K562 (cell line): ENCODE results near the gene IL12A. TPM values are rescaled to one million over a fixed set of nuclear protein-coding genes. Genes with fewer than 3 reads are reported as not detected.

Experiments
- ATAC-seq: fragments of 200-7000 bp; cut with Tn5 transposase; 3 replicates; pipeline ENCODE4 v1.9.1; 2020; ENCODE audit warnings: moderate library complexity
- BruUV-seq: library from RNA; stranded (reverse); fragments of 400-500 nt; replicated peaks from 2 replicates; lab custom pipeline; 2021; lab: Mats Ljungman, UMichigan
- CTCF ChIA-PET: fragments of 300-600 bp; formaldehyde crosslinking; extraction: SDS; loops from one replicate; lab custom pipeline; 2021; ENCODE audit warnings: low intra/inter-chr PET ratio; lab: Yijun Ruan, JAX
- POLR2A ChIA-PET: fragments of 300-600, 350-650 bp; sonication (Branson Sonifier 250); formaldehyde crosslinking; extraction: SDS; loops from one replicate; lab custom pipeline; 2021; ENCODE audit warnings: antibody characterized with exemption, inconsistent platforms; lab: Yijun Ruan, JAX
- DNase-seq, 4 experiments: peaks; one replicate each; pipeline versions ENCODE4 v3.0.0 to v3.0.0-alpha.2; 2011 to 2018; ENCODE audit warnings: low spot score in 3 of 4, mixed read lengths in 3 of 4; ENCODE audit errors: extremely low read depth in 1 of 4
- FAIRE-seq: peaks from 2 replicates; lab custom pipeline; 2011; peaks lifted over from hg19 to GRCh38; lab: Jason Lieb, UNC
- H2AFZ ChIP-seq: 2 replicates; pipeline ENCODE4 v1.6.0; 2011; ENCODE audit warnings: low read depth, low read length, control low read depth, inconsistent platforms
- H3K27ac ChIP-seq: fragments of 200-600 bp; 3 replicates; pipeline ENCODE4 v1.8.0; 2011; ENCODE audit warnings: low read depth, mild to moderate bottlenecking, control low read depth, inconsistent platforms, low read length, moderate library complexity, mixed read lengths; ENCODE audit errors: extremely low read depth
- H3K27me3 ChIP-seq, 2 experiments: fragments of 300-600 bp in 1 of 2; 2 replicates in 1 of 2; 3 replicates in 1 of 2; pipeline versions ENCODE4 v1.6.0 to v1.8.0; 2011; ENCODE audit warnings: inconsistent platforms in 2 of 2, low read length in 2 of 2, mild to moderate bottlenecking in 1 of 2, mixed read lengths in 1 of 2, moderate library complexity in 1 of 2; ENCODE audit not compliant: control insufficient read depth in 2 of 2, insufficient read depth in 2 of 2
- H3K36me3 ChIP-seq: fragments of 300-600 bp; 3 replicates; pipeline ENCODE4 v1.8.0; 2011; ENCODE audit warnings: mild to moderate bottlenecking, low read length, inconsistent platforms; ENCODE audit not compliant: control insufficient read depth, insufficient read depth
- H3K4me1 ChIP-seq, 2 experiments: fragments of 200-600 bp in 1 of 2; replicated peaks in 1 of 2; 2 replicates in 1 of 2; 3 replicates in 1 of 2; pipeline versions ENCODE4 v1.5.1 to v1.8.0; 2011; ENCODE audit warnings: inconsistent platforms in 2 of 2, low read length in 2 of 2, mild to moderate bottlenecking in 1 of 2, mixed read lengths in 1 of 2, moderate library complexity in 1 of 2; ENCODE audit not compliant: control insufficient read depth in 2 of 2, insufficient read depth in 2 of 2
- H3K4me2 ChIP-seq: 2 replicates; pipeline ENCODE4 v1.6.1; 2011; ENCODE audit warnings: low read length, control low read depth, inconsistent platforms, mixed read lengths; ENCODE audit not compliant: insufficient read depth
- H3K4me3 ChIP-seq: fragments of 200-600 bp; sonication (generic), shearing (Covaris generic); 2 replicates; pipeline ENCODE4 v1.5.1; 2016; ENCODE audit warnings: control low read depth, inconsistent platforms
- H3K79me2 ChIP-seq: fragments of 200-600 bp; 3 replicates; pipeline ENCODE4 v1.8.0; 2011; ENCODE audit warnings: low read length, inconsistent platforms; ENCODE audit not compliant: control insufficient read depth, insufficient read depth
- H3K9ac ChIP-seq, 2 experiments: 2 replicates each; pipeline versions ENCODE4 v1.6.0 to v1.6.1; 2011; ENCODE audit warnings: low read depth in 2 of 2, low read length in 2 of 2, control low read depth in 1 of 2, inconsistent platforms in 1 of 2, mild to moderate bottlenecking in 1 of 2, mixed read lengths in 1 of 2; ENCODE audit not compliant: insufficient read depth in 1 of 2
- H3K9me1 ChIP-seq: one replicate; pipeline ENCODE4 v1.6.0; 2011; ENCODE audit warnings: inconsistent platforms, mild to moderate bottlenecking, low read length, moderate library complexity; ENCODE audit not compliant: control insufficient read depth, insufficient read depth
- H3K9me3 ChIP-seq: replicated peaks from 2 replicates; pipeline ENCODE4 v1.5.1; 2011; ENCODE audit warnings: low read depth, low read length, inconsistent platforms; ENCODE audit not compliant: control insufficient read depth, insufficient read depth
- H4K20me1 ChIP-seq: replicated peaks from 2 replicates; pipeline ENCODE4 v1.6.1; 2011; ENCODE audit warnings: low read length, inconsistent platforms, mixed read lengths; ENCODE audit not compliant: control insufficient read depth, insufficient read depth
- ATF7 ChIP-seq: fragments of 450-650 bp; IDR thresholded peaks from 2 replicates; pipeline ENCODE4 v1.7.1; 2014; ENCODE audit warnings: mild to moderate bottlenecking, moderate library complexity
- GATA2 ChIP-seq: sonication (generic); formaldehyde crosslinking; IDR thresholded peaks from 2 replicates; pipeline ENCODE4 v1.4.0; 2020; ENCODE audit warnings: mild to moderate bottlenecking, missing genetic modification reagents
- HEY1 ChIP-seq: fragments of 250-450 bp; sonication (Bioruptor Pico); IDR thresholded peaks from 2 replicates; pipeline ENCODE4 v1.5.0; 2020; ENCODE audit warnings: mild to moderate bottlenecking, moderate library complexity, borderline replicate concordance
- NELFE ChIP-seq: IDR thresholded peaks from 2 replicates; pipeline ENCODE4 v1.6.1; 2011; ENCODE audit warnings: mild to moderate bottlenecking; ENCODE audit not compliant: insufficient read depth, insufficient read length
- NUFIP1 ChIP-seq: fragments of 450-650 bp; IDR thresholded peaks from 2 replicates; pipeline ENCODE4 v1.6.1; 2018; ENCODE audit not compliant: partially characterized antibody
- RBM14 ChIP-seq: fragments of 200-400 bp; formaldehyde crosslinking; IDR thresholded peaks from 2 replicates; pipeline ENCODE4 v1.6.1; 2018; ENCODE audit warnings: low read depth, mild to moderate bottlenecking, low read length, moderate library complexity, borderline replicate concordance; ENCODE audit not compliant: insufficient read depth
- SREBF1 ChIP-seq: fragments of 150-350 bp; IDR thresholded peaks from 2 replicates; pipeline ENCODE4 v1.6.1; 2014; ENCODE audit warnings: antibody characterized with exemption, low read depth, low read length, borderline replicate concordance
- SRF ChIP-seq, 2 experiments: fragments of 250-450, 450-650 bp in 1 of 2; sonication (Bioruptor Pico) in 1 of 2; sonication (generic) in 1 of 2; formaldehyde crosslinking; IDR thresholded peaks; 2 replicates each; pipeline versions ENCODE4 v1.5.0 to v1.5.1; 2020 to 2022; ENCODE audit warnings: mild to moderate bottlenecking in 1 of 2, missing genetic modification reagents in 1 of 2
- ZNF12 ChIP-seq: sonication (generic); formaldehyde crosslinking; IDR thresholded peaks from 2 replicates; pipeline ENCODE4 v1.4.0; 2020; ENCODE audit warnings: mild to moderate bottlenecking, missing genetic modification reagents
- ZNF668 ChIP-seq: fragments of 250-450 bp; sonication (Bioruptor Pico); IDR thresholded peaks from 2 replicates; pipeline ENCODE4 v1.8.0; 2022; ENCODE audit warnings: mild to moderate bottlenecking, inconsistent platforms
- in situ Hi-C: fragments of 300-500 bp; cut with MboI; formaldehyde crosslinking; loops from 4 replicates; pipeline ENCODE4 v1.15.0; 2018; ENCODE audit warnings: inconsistent platforms, mixed read lengths
- intact Hi-C: fragments of 100-400 bp; cut with micrococcal nuclease; formaldehyde crosslinking; loops from 2 replicates; pipeline ENCODE4 v1.14.2; 2022
- polyA plus RNA-seq, 8 experiments: library from polyadenylated mRNA; depleted of rRNA in 4 of 8; stranded (reverse) in 5 of 8; unstranded in 3 of 8; fragments of >200 nt; fragmentation: Nextera tagmentation in 2 of 8; fragmentation: Illumina TruSeq in 1 of 8; extraction: Ambion mirVana in 2 of 8; extraction: Trizol in 1 of 8; gene quantifications; 2 replicates each; pipeline versions ENCODE4 v1.2.1 to v1.2.3, GENCODE V29; 2011 to 2014; ENCODE audit warnings: inconsistent platforms in 1 of 8, missing spikeins in 1 of 8
- total RNA-seq, 7 experiments: library from RNA; depleted of rRNA in 6 of 7; stranded (reverse); fragments of >200 nt in 6 of 7; fragmentation: Illumina TruSeq in 2 of 7; extraction: Trizol in 2 of 7; gene quantifications; 2 replicates each; pipeline versions ENCODE4 v1.2.1 to v1.2.3, GENCODE V29; 2011 to 2021; ENCODE audit warnings: low replicate concordance in 1 of 7
- TF ChIP-seq, protein P1 (sequence below): fragments of 200-800 bp; sonication (Bioruptor generic); IDR thresholded peaks from 2 replicates; pipeline ENCODE4 v1.6.1; 2017; ENCODE audit warnings: missing genetic modification characterization, missing compliant biosample characterization
- TF ChIP-seq, protein P2 (sequence below): fragments of 450-650 bp; IDR thresholded peaks from 2 replicates; pipeline ENCODE4 v1.7.0; 2016; ENCODE audit warnings: borderline replicate concordance
- TF ChIP-seq, protein P3 (sequence below): IDR thresholded peaks from 2 replicates; pipeline ENCODE4 v1.6.1; 2016; ENCODE audit warnings: missing genetic modification characterization, missing compliant biosample characterization
- TF ChIP-seq, protein P4 (sequence below), 2 experiments: fragments of 450-650 bp; conservative IDR thresholded peaks; 2 replicates each; pipeline ENCODE4 v1.6.1; 2017; ENCODE audit warnings: mild to moderate bottlenecking in 2 of 2, moderate library complexity in 2 of 2

IL12A gene
- total and polyA plus RNA-seq, 9 of the 15 experiments (the other 6 are each of a cell fraction or from before 2014, with no cell fraction given): not detected

DNA sequence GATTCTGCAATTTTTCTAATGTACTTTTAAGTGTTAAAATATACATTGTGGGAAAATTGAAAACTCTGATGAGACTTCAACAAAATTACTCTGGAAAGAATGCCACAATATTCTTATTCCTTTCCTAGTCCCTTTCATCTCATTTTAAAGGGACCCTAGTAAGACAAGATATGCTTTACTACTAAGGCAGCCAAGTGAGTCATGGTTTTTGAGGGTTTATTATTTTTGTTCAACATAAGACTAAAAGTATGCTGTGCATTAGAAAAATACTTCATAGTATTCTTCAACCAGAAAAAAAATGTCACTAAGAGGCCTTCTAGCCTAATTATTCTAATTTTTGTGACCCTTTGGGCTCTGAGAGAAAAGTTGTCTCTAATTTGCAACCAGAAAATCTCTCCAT lies 7.4 kb downstream of the IL12A start:
- Histone ChIP-seq H3K4me1 (no peaks in the 10 kb centered on the region), H3K4me3 (no peak overlapping the region), H4K20me1 (no peaks in the 10 kb centered on the region), H3K36me3 (no peaks in the 10 kb centered on the region), H3K27ac (no peak overlapping the region), H3K9me1 (no peaks in the 10 kb centered on the region), H3K9ac (no peak overlapping the region), H3K79me2 (no peaks in the 10 kb centered on the region), H3K9me3 (no peaks in the 10 kb centered on the region), H3K4me2 (no peak overlapping the region), H2AFZ (no peak overlapping the region), H3K27me3 (peaks cover 6 to 12% of the 10 kb centered on the region in 2 experiments; a peak in 2 of 5 replicates)
- in situ Hi-C loops (no loop called here), intact Hi-C loops (no loop called here)
- POLR2A ChIA-PET: no interaction called here
- BruUV-seq: no TSS peak
- FAIRE-seq: no peak
- no peak for DNase-seq
- CTCF ChIA-PET: no interaction called here
- no peak for ATAC-seq
- TF ChIP-seq SRF (CRISPR knock-in tag; IDR thresholded peaks at IDR 0.05): no peak
- TF ChIP-seq, protein P1, sequence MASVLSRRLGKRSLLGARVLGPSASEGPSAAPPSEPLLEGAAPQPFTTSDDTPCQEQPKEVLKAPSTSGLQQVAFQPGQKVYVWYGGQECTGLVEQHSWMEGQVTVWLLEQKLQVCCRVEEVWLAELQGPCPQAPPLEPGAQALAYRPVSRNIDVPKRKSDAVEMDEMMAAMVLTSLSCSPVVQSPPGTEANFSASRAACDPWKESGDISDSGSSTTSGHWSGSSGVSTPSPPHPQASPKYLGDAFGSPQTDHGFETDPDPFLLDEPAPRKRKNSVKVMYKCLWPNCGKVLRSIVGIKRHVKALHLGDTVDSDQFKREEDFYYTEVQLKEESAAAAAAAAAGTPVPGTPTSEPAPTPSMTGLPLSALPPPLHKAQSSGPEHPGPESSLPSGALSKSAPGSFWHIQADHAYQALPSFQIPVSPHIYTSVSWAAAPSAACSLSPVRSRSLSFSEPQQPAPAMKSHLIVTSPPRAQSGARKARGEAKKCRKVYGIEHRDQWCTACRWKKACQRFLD: no peak
- TF ChIP-seq NELFE: no peak
- no peak for TF ChIP-seq ZNF12 (CRISPR knock-in tag)
- TF ChIP-seq RBM14: no peak
- no peak for TF ChIP-seq SREBF1
- no peak for TF ChIP-seq ATF7
- TF ChIP-seq, protein P2, sequence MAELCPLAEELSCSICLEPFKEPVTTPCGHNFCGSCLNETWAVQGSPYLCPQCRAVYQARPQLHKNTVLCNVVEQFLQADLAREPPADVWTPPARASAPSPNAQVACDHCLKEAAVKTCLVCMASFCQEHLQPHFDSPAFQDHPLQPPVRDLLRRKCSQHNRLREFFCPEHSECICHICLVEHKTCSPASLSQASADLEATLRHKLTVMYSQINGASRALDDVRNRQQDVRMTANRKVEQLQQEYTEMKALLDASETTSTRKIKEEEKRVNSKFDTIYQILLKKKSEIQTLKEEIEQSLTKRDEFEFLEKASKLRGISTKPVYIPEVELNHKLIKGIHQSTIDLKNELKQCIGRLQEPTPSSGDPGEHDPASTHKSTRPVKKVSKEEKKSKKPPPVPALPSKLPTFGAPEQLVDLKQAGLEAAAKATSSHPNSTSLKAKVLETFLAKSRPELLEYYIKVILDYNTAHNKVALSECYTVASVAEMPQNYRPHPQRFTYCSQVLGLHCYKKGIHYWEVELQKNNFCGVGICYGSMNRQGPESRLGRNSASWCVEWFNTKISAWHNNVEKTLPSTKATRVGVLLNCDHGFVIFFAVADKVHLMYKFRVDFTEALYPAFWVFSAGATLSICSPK: no peak
- TF ChIP-seq, protein P3, sequence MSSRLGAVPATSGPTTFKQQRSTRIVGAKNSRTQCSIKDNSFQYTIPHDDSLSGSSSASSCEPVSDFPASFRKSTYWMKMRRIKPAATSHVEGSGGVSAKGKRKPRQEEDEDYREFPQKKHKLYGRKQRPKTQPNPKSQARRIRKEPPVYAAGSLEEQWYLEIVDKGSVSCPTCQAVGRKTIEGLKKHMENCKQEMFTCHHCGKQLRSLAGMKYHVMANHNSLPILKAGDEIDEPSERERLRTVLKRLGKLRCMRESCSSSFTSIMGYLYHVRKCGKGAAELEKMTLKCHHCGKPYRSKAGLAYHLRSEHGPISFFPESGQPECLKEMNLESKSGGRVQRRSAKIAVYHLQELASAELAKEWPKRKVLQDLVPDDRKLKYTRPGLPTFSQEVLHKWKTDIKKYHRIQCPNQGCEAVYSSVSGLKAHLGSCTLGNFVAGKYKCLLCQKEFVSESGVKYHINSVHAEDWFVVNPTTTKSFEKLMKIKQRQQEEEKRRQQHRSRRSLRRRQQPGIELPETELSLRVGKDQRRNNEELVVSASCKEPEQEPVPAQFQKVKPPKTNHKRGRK: no peak
- TF ChIP-seq NUFIP1: no peak
- TF ChIP-seq, protein P4, sequence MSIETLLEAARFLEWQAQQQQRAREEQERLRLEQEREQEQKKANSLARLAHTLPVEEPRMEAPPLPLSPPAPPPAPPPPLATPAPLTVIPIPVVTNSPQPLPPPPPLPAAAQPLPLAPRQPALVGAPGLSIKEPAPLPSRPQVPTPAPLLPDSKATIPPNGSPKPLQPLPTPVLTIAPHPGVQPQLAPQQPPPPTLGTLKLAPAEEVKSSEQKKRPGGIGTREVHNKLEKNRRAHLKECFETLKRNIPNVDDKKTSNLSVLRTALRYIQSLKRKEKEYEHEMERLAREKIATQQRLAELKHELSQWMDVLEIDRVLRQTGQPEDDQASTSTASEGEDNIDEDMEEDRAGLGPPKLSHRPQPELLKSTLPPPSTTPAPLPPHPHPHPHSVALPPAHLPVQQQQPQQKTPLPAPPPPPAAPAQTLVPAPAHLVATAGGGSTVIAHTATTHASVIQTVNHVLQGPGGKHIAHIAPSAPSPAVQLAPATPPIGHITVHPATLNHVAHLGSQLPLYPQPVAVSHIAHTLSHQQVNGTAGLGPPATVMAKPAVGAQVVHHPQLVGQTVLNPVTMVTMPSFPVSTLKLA (conservative IDR thresholded peaks at IDR 0.05): no peak
- TF ChIP-seq HEY1 (CRISPR knock-in tag): no peak
- no peak for TF ChIP-seq ZNF668 (CRISPR knock-in tag)
- TF ChIP-seq GATA2 (CRISPR knock-in tag): no peak
